GM18867 (cell line): ENCODE measurements around the gene KRTAP10-1.
"Not testable (repeated sequence)": the region's sequence is repeated elsewhere in the genome, so short reads cannot be mapped to it uniquely, and the experiment has no call there.

ENCODE experiments used
- ATAC-seq: cut with Tn5 transposase; IDR thresholded peaks from one replicate; pipeline ENCODE4 v1.9.1; 2021; ENCODE audit warnings: mild to moderate bottlenecking, moderate library complexity; ENCODE audit not compliant: unreplicated experiment

The KRTAP10-1 gene

DNA sequence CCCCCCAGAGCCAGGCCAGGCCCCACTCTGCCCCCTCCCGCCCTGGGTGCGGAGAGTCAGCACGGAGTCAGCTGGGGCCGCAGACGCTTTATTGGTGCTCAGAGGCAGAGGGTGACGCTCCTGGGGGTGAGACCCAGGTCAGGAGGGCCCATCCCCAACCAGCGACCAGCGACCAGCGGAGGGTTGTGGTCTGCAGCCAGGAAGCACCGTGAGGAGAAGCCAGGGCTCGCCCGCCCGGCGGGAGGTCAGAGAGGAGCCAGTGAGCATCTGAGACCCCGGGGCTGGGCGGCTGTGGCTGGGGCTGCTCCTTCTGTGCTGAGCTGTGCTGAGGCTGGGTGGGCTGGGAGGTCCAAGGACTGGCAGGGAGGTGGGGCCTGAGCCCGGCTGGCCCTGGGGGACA, 10.3 kb upstream of the KRTAP10-1 start:
- not testable (repeated sequence) for ATAC-seq

DNA sequence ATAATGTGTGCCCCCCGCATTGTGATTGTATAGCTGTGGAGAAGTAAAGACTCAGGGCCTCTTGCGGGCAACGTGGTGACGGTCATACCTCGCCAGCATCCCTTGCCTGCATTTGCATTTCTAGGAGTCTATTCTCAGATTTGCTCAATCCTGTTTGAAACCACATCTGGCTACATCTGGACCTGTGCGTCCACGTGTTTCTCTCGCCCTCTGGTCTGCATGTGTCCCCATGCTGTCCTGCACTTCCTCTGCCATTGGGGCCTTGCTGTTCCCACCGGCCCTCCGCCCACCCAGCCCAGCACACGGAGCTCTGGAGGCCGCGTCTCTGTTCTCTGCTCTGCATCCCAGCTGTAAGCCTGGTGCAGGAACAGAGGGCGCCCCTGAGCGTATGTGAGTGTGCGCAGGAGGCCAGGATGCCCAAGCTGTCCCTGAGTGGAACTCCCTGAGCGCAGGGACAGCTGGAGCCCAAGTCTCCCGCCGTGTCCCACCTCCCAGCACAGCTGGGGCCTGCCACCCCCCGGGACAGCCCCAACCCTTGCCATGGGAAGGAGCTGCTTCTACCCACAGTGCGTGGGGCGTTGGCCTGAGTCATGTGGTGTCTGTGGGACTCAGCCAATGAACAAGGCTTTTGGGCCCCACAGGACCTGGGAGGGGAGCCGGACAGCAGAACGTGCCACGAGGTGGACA, 9.7 kb upstream of the KRTAP10-1 start:
- ATAC-seq = no peak

DNA sequence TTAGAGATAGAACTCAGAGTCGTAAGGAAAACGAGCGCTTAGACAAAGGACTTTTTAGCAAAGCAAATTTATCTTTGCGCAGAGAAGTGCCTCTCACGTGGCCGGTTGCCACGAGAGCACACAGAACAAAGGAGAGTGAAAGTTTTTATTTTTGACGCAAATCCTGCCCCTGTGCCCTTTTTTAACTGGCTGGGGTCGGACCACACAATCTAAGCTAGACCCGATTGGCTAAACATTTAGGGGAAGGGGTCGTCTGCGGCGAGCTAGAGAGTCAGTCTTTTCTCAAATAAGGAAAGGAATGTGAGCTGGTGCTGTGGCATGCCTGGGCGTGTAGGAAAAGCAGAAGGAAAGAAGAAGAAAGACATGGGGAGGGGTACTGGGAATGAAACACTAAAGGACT, 8.9 kb upstream of the KRTAP10-1 start:
- ATAC-seq = no peak

DNA sequence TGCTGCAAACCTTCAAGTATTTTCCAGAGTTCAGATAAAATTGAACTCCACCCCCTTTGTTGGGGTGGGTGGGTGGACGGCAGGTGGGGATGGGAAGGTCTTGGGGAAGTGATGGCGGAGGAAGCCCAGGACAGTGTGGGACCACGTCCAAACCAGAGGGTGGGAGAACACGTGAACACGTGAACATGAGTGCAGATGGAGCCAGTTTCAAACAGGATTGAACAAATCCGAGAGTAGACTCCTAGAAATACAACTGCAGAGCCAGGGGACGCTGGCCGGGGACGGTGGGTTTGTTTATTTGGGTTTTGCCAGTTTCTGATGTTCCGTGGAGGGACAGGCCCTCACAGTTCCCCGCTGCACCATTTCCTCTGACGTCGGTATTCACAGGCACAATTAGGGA, 8.4 kb upstream of the KRTAP10-1 start:
- ATAC-seq = no peak

DNA sequence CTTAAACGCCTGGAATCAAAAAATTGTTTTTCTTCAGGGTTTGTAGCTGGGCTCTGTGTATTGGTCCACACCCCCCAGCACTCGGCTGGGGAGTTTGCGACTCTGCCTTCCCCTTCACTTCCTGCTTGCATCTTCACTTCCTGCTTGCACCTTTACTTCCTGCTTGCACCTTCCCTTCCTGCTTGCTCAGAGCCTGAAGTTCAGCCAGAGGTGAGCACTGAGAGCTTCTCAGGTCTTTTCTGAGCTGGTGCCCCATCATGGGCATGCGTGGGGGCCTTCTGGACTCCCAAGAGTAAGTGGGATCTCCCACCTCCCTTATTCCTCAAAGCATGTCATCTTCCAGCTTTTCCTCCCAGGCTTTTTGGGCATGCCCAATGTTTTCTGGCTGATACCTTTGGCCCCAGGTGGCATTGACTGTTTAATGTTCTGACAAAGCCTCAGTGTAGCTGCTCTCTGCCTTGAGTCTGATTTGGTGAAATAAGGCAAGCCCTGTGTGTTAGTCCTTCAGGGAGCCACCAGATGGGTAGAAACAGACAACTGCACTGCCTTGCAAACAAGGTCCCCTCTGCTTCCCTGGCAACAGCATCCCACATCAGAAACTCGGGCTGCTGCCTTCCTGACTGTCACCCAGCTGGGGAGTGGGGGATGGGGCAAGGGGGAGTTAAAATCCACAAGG, 7.8 kb upstream of the KRTAP10-1 start:
- ATAC-seq = no peak

DNA sequence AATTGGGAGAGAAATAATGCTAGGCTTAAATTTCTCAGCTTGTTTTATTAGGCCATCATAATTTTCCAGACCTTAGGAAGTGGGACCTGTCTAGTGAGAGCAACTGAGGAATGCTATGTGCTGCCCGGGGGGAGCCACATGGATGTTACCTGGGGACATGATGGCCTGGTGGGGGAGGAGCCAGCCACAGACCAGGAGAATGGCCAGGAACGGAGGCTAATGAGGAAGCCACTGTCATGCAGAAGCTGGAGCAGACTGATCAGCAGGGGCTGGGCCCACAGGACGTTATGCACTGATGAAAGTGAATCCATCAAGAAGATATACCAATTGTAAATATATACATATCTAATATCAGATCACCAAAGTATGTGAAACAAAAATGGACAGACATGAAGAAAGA, 4.6 kb upstream of the KRTAP10-1 start:
- ATAC-seq = no peak

DNA sequence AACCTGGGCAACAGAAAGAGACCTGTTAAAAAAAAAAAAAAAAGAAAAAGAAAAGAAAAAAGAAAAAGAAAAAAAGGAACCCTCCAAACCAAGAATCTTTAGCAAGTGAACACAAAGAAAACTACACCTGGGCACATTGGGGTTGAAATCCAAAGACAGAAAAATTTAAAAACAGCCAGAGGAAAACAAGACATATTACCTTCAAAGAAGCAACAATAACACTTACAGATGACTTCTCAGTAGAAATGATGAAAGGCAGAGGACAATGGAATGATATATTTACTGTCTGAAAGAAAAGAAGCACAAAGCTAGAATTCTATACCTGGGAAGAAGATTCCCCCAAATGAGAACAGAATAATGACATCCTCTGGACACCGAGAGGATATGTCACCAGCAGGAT, 2.7 kb upstream of the KRTAP10-1 start:
- ATAC-seq = no peak

DNA sequence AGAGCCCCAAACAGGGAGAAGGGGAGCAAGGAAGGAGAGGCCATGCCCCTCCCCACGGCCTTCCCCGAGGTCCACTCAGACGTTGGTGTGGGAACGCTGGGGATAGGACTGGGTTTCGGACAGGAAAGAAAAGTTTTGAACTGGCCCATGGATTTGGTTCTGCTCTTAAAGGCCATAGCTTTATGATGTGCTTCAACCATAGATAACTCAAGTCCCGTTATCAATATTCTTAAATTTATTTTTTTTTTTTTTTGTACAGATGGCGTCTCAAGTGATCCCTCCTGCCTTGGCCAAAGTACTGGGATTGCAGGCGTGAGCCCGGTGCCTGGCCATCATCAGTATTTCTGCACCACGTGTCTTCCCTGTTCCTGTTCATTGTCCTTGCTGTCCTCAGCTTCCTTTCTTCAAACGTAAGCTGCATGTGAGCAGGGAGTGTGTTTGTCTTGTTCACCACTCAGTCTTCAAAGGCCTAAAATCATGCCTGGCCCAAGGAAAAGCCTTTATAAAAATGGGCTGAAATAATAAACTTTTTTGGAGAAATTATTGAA, 820 bp upstream of the KRTAP10-1 start:
- ATAC-seq = no peak

DNA sequence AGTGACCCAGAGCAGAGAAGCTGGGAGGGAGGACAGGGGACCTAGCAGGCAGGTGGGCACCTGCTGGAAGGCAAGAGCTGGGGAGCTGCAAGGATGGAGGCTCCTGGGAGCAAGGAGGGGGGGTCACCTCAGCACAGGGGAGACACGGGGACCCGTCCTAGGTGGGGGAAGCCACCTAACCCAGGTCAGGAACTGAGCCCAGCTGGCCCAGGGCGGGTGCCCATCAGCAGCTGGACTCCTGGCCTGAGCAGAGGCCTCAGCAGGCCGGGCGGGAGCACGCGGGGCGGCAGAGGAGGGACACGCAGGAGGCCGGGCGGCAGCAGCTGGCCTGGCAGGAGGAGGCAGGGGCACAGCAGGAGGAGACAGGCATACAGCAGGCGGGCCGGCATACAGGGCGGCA, 949 bp downstream of the KRTAP10-1 start:
- no peak for ATAC-seq

DNA sequence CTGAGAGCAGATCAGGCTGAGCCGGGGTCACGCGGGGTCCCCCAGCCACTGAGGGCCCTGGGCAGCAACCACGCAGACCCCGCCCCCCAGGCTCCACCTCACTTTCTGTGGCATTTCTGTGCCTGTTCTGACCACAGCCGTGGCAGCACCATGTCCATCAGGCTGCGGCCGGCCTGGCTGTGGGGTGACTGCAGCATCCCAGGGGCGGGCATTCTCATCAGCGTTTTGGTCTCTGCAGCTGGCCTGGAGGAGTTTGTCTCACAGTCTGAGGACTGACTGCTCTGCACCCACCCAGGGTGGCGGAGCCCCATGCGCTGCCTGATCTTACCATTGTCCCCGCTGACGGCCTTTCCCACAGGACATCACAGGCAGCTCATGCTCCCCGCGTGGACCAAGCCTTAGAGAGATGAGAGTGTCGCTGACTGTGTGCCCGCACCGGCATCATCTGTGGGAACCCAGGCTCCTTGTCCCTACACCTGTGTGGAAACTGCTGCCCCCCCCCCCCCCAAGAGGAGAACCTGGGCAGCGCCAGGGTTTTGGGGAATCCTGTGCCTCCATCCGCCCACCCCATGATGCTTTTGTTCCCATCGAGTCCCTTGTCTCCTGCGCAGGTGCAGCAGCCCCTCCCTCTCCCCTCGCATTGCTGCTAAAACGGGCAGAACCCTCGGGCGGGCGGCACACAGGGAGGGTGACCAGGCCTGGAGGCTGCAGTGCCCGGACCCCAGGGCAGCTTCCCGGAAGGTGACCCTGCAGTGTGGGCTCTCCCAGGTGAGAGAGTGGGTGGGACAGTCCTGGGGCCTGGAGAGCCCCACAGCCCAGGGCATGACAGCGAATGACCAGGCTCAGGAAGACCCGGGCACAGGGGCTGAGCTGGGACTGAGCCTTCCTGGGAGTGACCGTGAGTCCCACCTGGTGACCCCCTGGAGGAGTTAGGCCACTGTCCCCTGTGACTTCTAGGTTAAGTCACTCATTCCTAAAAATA, 1.8 kb downstream of the KRTAP10-1 start:
- no peak for ATAC-seq

DNA sequence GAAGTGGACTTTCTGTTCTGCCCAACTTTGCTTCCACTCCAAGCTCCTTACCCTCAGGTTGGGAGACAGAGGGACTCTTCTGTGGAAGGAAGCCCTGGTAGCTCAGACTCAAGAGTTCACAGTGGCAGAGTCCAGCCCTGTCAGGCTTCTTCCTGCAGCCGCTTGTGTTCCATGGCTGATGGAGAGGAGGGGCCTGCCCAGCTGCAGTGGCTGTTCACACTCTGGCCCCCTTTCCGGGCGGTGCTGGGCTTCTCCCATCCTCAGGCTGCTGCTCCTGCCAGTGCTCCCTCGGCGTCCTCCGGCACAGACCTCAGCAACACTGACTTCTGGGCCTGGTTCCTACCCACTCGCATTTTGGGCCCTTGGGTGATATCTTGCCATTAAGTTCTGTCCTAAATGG, 4.0 kb downstream of the KRTAP10-1 start:
- no peak for ATAC-seq

DNA sequence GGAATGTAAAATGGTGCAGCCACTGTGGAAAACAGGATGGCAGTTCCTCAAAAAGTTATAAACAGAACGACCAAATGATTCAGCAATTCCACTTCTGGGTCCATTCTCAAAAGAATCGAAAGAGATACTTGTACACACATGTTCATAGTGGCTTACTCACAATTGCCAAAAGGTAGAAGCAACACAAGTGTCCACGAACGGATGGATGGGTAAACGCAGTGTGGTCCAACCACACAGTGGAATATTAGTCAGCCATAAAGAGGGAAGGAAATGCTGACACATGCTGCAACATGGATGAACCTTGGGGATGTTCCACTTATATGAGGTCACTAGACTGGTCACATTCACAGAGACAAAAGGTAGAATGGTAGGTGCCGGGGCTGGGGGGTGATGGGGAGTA, 5.3 kb downstream of the KRTAP10-1 start:
- ATAC-seq = no peak

DNA sequence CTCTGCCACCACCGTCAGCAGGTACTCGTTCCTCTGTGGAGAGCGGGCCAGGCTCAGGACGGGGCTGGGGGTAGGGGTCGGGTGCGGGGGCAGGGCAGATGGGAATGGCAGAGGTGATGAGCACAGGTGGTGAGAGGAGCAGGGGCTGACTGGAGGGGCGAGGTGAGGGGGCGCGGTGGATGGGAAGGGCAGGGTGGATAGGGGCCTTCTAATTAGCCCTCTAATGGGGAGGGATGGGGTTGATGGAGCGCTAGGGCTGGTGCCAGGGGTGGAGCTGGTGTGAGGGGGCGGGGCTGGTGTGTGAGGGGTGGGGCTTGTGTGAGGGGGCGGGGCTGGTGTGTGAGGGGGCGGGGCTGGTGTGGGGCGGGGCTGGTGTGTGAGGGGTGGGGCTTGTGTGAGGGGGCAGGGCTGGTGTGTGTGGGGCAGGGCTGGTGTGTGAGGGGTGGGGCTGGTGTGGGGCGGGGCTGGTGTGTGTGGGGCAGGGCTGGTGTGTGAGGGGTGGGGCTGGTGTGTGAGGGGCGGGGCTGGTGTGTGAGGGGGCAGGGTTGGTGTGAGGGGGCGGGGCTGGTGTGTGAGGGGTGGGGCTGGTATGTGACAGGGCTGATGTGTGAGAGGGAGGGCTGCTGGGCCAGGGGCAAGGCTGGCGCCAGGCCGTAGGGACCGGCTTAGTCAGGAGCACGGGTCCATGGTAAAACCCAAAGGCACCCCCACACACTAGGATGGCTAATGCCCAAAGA, 5.9 kb downstream of the KRTAP10-1 start:
- no peak for ATAC-seq

DNA sequence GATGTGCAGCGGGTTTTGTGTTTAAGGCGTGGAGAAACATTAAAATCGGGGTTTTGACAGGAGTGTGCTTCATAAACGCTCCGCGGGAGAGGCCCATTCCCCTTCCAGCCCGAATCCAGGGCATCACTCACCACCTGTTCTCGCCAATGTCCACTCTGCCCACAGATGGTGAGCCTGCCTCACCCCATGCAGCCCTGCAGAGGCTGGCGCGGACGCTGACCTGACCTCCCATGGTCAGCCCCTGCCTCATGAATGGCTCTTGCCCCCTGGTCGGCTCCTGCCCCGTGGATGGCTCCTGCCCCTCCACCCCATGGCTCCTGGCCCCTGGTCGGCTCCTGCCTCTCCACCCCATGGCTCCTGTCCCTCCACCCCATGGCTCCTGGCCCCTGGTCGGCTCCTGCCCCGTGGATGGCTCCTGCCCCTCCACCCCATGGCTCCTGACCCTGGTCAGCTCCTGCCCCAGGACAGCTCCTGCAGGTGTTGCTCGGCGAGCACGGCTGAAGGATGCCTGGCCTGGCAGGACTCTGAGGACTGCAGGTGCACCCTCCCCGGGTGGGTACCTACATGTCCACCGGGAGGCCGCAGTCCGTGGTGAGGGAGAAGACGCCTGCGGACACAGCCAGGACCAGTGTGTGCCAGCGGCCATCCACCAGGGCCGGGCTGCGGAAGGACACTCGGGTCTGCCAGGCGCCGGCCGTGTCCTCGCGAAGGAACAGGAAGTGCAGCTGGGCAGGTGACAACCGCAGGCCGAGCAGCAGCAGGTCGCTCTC, 6.7 kb downstream of the KRTAP10-1 start:
- no peak for ATAC-seq

DNA sequence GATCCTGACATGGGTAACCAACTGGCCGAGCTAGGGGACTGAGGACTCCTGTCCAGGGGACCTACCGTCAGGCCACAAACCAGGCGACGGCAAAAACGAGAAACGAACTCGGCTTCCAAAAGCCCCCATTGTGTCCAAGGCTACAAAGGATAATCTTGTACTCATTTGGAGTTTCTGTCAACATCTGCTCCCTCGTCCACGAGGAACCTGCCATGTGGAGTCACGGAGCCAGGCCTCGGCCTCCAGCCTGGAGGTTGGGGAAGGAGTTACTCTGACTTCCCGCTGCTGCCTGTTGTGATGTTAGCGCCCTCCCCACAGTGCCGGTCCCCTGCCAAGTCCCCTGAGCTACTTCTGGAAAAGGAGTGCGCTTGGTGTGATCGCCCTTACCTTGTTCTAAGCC, 7.3 kb downstream of the KRTAP10-1 start:
- ATAC-seq = no peak

DNA sequence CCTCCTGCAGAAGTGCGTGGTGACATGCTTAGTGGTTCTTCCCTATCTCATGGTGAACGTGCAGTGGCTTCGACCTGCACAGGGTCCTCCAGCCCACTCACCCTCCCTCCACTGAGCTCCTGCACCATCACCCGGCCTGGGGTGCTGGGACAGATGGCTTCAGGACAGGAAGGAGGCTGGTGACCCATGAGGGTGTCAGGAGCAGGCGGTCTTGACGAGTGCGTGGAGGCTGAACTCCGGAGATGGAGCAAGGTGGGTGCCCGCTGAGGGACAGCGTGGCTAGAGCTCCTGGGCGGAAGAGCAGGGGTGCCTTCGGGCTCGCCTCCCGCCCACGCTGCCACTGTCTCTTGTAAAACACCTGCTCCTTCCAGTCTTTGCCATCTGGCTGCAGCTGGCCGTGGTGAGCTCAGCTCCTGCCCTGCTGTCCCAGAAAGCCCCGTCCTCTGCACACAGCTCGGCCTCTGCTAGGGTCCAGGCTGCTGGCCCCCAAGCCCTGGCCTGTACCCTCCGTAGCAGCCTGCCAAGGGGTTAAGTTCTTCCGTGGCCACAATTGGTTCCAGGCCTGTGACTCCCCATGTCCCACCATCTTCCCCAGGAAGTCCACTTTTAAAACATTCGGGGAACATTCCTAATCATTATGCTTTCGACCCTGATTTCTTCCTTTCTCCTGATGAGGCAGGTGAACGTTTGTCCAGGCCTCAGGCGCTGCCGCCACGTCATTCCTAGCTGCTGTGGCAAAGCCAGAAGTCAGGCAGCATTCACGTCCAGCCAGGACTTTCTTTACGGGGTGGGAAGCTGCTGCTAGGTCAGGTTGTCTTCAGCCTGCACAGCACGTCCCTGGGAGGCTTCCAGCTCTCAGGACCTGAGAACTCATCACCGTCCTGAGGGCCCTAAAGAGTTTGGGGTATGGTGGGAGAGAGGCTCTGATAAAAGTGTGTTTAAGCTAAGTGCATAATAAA, 8.1 kb downstream of the KRTAP10-1 start:
- no peak for ATAC-seq

DNA sequence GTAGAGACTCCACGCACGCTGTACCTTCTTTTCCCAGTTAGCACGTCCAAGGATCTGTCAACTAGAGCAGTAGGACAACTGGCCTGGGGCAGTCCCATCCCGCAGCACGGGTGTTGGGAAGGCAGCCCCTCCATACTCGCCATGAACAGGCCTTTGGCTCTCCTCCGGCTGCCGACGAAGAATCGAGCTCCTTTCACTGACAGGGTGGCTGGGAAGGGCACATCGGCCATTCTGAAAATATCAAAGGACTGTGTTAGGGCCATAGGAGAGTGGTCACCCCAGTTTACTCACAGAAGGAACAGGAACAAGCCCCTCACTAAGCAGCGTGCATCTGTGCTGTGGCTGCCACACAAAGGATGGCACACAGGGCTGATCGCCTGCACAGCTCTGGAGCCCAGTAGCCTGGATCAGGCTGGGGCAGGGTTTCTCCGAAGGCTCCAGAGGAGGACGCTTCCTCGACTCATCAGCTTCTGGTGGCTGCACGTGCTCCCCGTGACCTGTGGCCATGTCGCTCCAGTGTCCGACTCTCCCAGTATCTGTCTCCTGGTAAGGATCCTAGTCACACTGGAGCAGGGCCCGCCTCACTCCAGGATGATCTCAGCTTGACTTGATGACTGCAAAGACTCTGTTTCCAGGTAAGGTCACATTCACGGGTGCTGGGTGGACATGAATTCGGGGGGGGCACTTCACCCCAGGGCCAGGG, 8.9 kb downstream of the KRTAP10-1 start:
- no peak for ATAC-seq

DNA sequence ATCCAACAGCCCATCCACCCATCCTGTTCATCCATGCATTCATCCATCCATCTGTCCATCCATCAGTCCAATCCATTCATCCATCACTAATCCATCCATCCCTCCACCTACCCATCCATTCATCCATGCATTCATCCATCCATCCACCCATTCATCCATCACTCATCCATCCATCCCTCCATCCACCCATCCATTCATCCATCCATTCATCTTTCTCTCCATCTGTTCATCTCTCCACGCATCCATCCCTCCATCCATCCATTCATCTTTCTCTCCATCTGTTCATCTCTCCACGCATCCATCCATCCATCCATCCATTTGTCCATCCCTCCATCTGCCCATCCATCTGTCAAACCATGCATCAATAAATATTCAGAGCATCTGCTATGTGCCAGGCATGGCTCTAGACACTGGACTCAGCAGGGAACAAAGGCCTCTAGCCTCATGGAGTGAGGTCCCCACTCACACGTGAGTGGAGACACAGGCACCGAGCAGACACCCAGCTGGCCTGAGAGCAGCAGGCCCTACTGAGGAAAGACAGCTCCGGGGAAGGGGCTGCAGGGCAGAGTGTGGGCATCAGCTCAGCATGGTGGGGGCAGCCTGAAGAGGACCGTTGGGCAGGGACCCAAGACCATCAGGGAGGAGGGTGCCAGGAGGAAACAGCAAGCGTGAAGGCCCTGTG, 9.6 kb downstream of the KRTAP10-1 start:
- ATAC-seq = no peak
